Measurements from ENCODE around the gene C16orf86.
A peak's percentile ranks its signal among the peaks of the same experiment; 100 is the strongest.
"Not testable (repeated sequence)": the region's sequence is repeated elsewhere in the genome, so short reads cannot be mapped to it uniquely, and the experiment has no call there.

The C16orf86 gene

GRCh38 chr16:67683767-67684166 is 17.2 kb downstream of the C16orf86 start:
- peaks cover 17 to 24% (median 21%) of the 10 kb centered on the region in 10 experiments for H3K4me1 ChIP-seq
- H4K20me1 ChIP-seq, result peaks cover 0 to 28% (median 0%) of the 10 kb centered on the region in 11 experiments; a peak in 6 of 22 replicates
- no peaks in the 10 kb centered on the region for H3K9me3 ChIP-seq (replicated peaks in 1 of 11)
- peaks cover 43 to 62% (median 56%) of the 10 kb centered on the region in 11 experiments for H3K36me3 ChIP-seq
- no peak overlapping the region for H3K4me2 ChIP-seq
- no peak for TF ChIP-seq Cebpa-rat (IDR thresholded peaks at IDR 0.05)
- H3K9ac ChIP-seq, result no peak overlapping the region
- no peak overlapping the region for H3K27ac ChIP-seq
- no peak overlapping the region for H3K4me3 ChIP-seq
- H3K27me3 ChIP-seq, result no peaks in the 10 kb centered on the region

- peaks cover 0 to 28% (median 0%) of the 10 kb centered on the region in 11 experiments; a peak in 6 of 22 replicates for H4K20me1 ChIP-seq
- H3K9ac ChIP-seq, result no peak overlapping the region
- no peak for TF ChIP-seq Cebpa-rat (IDR thresholded peaks at IDR 0.05)
- H3K27me3 ChIP-seq, result no peaks in the 10 kb centered on the region
- H3K4me3 ChIP-seq, result no peak overlapping the region
- H3K4me2 ChIP-seq, result peak overlapping the region; percentile 7 to 63 (median 39)
- no peaks in the 10 kb centered on the region for H3K9me3 ChIP-seq (replicated peaks in 1 of 11)
- 0 out of 22 replicates have a peak overlapping the region, but pooled peaks of 2 of the 11 experiments have one; percentile 2 to 10 for H3K27ac ChIP-seq
- peaks cover 36 to 60% (median 56%) of the 10 kb centered on the region in 11 experiments for H3K36me3 ChIP-seq
- H3K4me1 ChIP-seq, result peaks cover 17 to 28% (median 22%) of the 10 kb centered on the region in 10 experiments
Measured at GRCh38 chr16:67685388-67686112, 18.9 kb downstream of the C16orf86 start.

- 0 out of 22 replicates have a peak, but pooled peaks of 1 of the 11 experiments have one; percentile 34 for TF ChIP-seq Cebpa-rat (IDR thresholded peaks at IDR 0.05)
- Histone ChIP-seq H3K36me3 (peaks cover 11 to 42% (median 24%) of the 10 kb centered on the region in 11 experiments; a peak in 21 of 22 replicates), H3K4me1 (peaks cover 12 to 30% (median 21%) of the 10 kb centered on the region in 10 experiments; a peak in 19 of 20 replicates), H3K27ac (peak overlapping the region in 6 of 11 experiments; percentile 1 to 46 (median 17); a peak in 3 of 22 replicates), H3K4me2 (peak overlapping the region in 10 of 11 experiments; percentile 15 to 55 (median 42); a peak in 16 of 22 replicates), H4K20me1 (peaks cover 0 to 80% (median 19%) of the 10 kb centered on the region in 11 experiments; a peak in 13 of 22 replicates)
- H3K9me3 ChIP-seq (replicated peaks in 1 of 11); H3K4me3 ChIP-seq; H3K9ac ChIP-seq; H3K27me3 ChIP-seq: not testable (repeated sequence)
Measured at GRCh38 chr16:67693517-67694285, 27.1 kb downstream of the C16orf86 start.

- H3K4me3 ChIP-seq, result no peak overlapping the region
- H3K27ac ChIP-seq, result no peak overlapping the region; a peak in 1 of 22 replicates
- H3K4me1 ChIP-seq, result peaks cover 12 to 26% (median 20%) of the 10 kb centered on the region in 10 experiments; a peak in 19 of 20 replicates
- H3K9me3 ChIP-seq (replicated peaks in 1 of 11), result peaks cover 7 to 12% (median 11%) of the 10 kb centered on the region in 11 experiments
- peaks cover 20 to 51% (median 33%) of the 10 kb centered on the region in 11 experiments for H3K36me3 ChIP-seq
- H3K4me2 ChIP-seq, result no peak overlapping the region
- no peak for TF ChIP-seq Cebpa-rat (IDR thresholded peaks at IDR 0.05)
- H3K9ac ChIP-seq, result no peak overlapping the region
- peaks cover 0 to 84% (median 19%) of the 10 kb centered on the region in 11 experiments; a peak in 13 of 22 replicates for H4K20me1 ChIP-seq
- H3K27me3 ChIP-seq, result no peaks in the 10 kb centered on the region
Measured at GRCh38 chr16:67694611-67695010, 28.0 kb downstream of the C16orf86 start.

GRCh38 chr16:67697422-67698185 is 31.0 kb downstream of the C16orf86 start:
- Histone ChIP-seq H3K36me3 (peaks cover 24 to 38% (median 32%) of the 10 kb centered on the region in 11 experiments), H3K4me3 (no peak overlapping the region), H3K9me3 (replicated peaks in 1 of 11) (peaks cover 10 to 24% (median 16%) of the 10 kb centered on the region in 11 experiments), H3K4me1 (peaks cover 12 to 24% (median 16%) of the 10 kb centered on the region in 10 experiments; a peak in 19 of 20 replicates), H3K4me2 (no peak overlapping the region), H3K9ac (no peak overlapping the region), H4K20me1 (peaks cover 0 to 80% (median 19%) of the 10 kb centered on the region in 11 experiments; a peak in 14 of 22 replicates), H3K27me3 (no peaks in the 10 kb centered on the region), H3K27ac (no peak overlapping the region)
- no peak for TF ChIP-seq Cebpa-rat (IDR thresholded peaks at IDR 0.05)

GRCh38 chr16:67699265-67699664 is 32.7 kb downstream of the C16orf86 start:
- peaks cover 0 to 8% (median 2%) of the 10 kb centered on the region in 10 experiments; a peak in 7 of 20 replicates for H3K4me1 ChIP-seq
- no peak overlapping the region for H3K27ac ChIP-seq
- H4K20me1 ChIP-seq, result peaks cover 0 to 80% (median 7%) of the 10 kb centered on the region in 11 experiments; a peak in 13 of 22 replicates
- no peak overlapping the region for H3K9ac ChIP-seq
- no peaks in the 10 kb centered on the region for H3K27me3 ChIP-seq
- H3K4me3 ChIP-seq, result no peak overlapping the region
- H3K36me3 ChIP-seq, result peaks cover 24 to 42% (median 32%) of the 10 kb centered on the region in 11 experiments
- H3K9me3 ChIP-seq (replicated peaks in 1 of 11), result peaks cover 10 to 24% (median 16%) of the 10 kb centered on the region in 11 experiments
- no peak for TF ChIP-seq Cebpa-rat (IDR thresholded peaks at IDR 0.05)
- no peak overlapping the region for H3K4me2 ChIP-seq

- peaks cover 24 to 50% (median 34%) of the 10 kb centered on the region in 11 experiments for H3K36me3 ChIP-seq
- no peak overlapping the region for H3K27ac ChIP-seq
- TF ChIP-seq Cebpa-rat (IDR thresholded peaks at IDR 0.05), result no peak
- H4K20me1 ChIP-seq, result peaks cover 0 to 72% (median 12%) of the 10 kb centered on the region in 11 experiments; a peak in 16 of 22 replicates
- H3K4me3 ChIP-seq, result no peak overlapping the region
- no peak overlapping the region for H3K9ac ChIP-seq
- H3K4me1 ChIP-seq, result peaks cover 0 to 7% (median 0%) of the 10 kb centered on the region in 10 experiments; a peak in 2 of 20 replicates
- no peaks in the 10 kb centered on the region for H3K27me3 ChIP-seq
- H3K9me3 ChIP-seq (replicated peaks in 1 of 11), result peaks cover 10 to 24% (median 16%) of the 10 kb centered on the region in 11 experiments
- H3K4me2 ChIP-seq, result no peak overlapping the region
Measured at GRCh38 chr16:67701420-67701819, 34.8 kb downstream of the C16orf86 start.

- peaks cover 0 to 7% (median 0%) of the 10 kb centered on the region in 10 experiments; a peak in 2 of 20 replicates for H3K4me1 ChIP-seq
- H3K27me3 ChIP-seq, result no peaks in the 10 kb centered on the region
- H3K36me3 ChIP-seq, result peaks cover 24 to 52% (median 33%) of the 10 kb centered on the region in 11 experiments
- H3K9me3 ChIP-seq (replicated peaks in 1 of 11), result peaks cover 10 to 24% (median 17%) of the 10 kb centered on the region in 11 experiments
- H3K27ac ChIP-seq, result no peak overlapping the region
- no peak overlapping the region for H3K4me3 ChIP-seq
- no peak for TF ChIP-seq Cebpa-rat (IDR thresholded peaks at IDR 0.05)
- no peak overlapping the region for H3K9ac ChIP-seq
- H4K20me1 ChIP-seq, result peaks cover 0 to 65% (median 12%) of the 10 kb centered on the region in 11 experiments; a peak in 16 of 22 replicates
- H3K4me2 ChIP-seq, result no peak overlapping the region
Measured at GRCh38 chr16:67702130-67702529, 35.5 kb downstream of the C16orf86 start.

Measured in BLaER1 treated with 17β-estradiol and CSF1 and Interleukin-3, amounts not matched to agents 10 nM and 100 nM (cell line).